Choroid plexus epithelial cell (primary cell): ENCODE results near the gene BNC1.
"Not testable (repeated sequence)": the region's sequence is repeated elsewhere in the genome, so short reads cannot be mapped to it uniquely, and the experiment has no call there.

ENCODE experiments used
- DNase-seq: peaks from one replicate; pipeline ENCODE4 v3.0.0-alpha.2; 2010; ENCODE audit warnings: low read depth
- H3K4me3 ChIP-seq: 2 replicates; pipeline ENCODE4 v1.5.1; 2011; ENCODE audit warnings: low read depth, mild to moderate bottlenecking, control low read depth, low read length, moderate library complexity
- CTCF ChIP-seq: conservative IDR thresholded peaks from 2 replicates; pipeline ENCODE4 v1.5.1; 2011; ENCODE audit warnings: low read depth, mild to moderate bottlenecking, control low read depth, inconsistent platforms, low read length, moderate library complexity

Gene BNC1

DNA sequence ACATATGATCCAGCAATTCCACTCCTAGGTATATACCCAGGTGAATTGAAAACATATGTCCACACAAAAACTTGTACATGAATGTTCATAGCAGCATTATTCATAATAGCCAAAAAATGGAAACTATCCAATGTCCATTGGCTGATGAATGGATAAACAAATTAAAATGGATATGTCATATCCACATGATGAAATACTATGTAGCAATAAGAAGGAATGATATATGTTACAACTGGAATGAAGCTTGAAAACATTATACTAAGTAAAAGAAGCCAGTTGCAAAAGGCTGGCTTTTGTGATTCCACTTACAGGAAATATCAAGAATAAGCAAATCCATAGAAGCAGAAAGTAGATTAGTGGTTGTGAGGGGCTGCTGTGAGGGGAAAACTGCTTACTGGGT, 33.7 kb downstream of the BNC1 start:
- peak; percentile 23 for DNase-seq
- no peak overlapping the region for H3K4me3 ChIP-seq
- no peak for TF ChIP-seq CTCF

- no peak for DNase-seq
- TF ChIP-seq CTCF: no peak
- H3K4me3 ChIP-seq: no peak overlapping the region
Observed at GRCh38 chr15:83249030-83249343, 35.5 kb downstream of the BNC1 start.

DNA sequence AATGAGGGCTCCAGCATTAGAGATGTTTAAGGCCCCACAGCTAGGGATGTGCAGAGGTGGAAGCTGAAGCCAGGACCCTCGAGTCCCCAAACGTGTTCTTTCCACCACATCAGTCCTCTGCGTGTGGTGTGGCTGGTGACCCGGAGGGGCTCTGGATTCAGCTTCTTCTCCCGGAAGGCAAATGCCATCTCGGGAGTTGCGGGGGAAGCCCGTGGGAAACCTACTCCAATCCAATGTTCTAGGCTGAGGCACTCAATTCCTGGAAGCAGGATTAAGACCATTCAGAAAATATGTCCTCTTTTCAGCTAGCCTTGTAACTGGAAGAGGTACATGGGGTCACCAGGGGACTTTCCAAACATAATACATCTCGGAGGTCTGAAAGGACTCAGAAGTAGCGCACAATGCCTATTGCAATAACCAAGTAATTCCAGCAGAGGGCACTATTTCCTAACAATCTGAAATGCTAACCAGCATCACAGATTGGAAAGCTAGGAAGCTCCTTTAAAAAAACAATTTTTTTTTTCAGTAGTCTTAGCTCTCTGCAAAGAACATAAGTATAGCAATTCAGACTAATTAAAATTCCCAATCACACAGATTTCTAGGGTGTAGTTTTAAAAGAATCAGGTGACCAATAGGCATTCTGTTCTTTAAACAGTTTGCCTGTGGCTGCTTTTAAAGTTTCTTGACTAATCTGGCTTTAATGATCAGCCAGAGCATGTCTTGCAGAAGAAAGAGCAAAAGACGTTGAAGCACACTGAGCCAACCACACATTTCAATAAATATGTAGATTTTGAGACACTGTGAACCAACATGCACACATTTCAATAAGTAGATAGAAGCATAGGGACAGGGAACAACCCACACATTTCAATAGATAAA, 36.1 kb downstream of the BNC1 start:
- DNase-seq: peak; percentile 85
- peak; percentile 80 for TF ChIP-seq CTCF

DNA sequence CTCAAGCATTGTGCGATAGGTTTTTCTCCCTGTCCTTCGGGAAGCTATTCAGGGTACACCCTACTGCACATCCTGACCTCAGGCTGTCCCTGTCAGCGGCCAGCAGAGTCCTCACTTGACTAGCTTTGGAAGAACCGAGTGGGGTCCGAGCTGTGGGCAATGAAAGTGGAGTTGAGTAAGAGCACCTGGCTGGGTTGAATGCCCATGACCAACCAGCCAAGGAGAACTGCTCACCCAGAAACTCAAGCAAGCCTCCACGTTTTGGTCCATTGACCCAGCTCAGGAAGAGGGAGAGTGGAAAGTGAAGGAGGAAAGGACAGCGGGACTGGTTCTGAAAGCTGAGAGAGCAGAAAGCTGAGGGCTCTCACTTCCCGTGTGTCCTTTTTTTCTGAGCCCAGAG, 40.8 kb downstream of the BNC1 start:
- no peak for TF ChIP-seq CTCF
- no peak overlapping the region for H3K4me3 ChIP-seq
- DNase-seq: no peak

More for the DNA sequence above, 36.1 kb downstream of the BNC1 start:
- H3K4me3 ChIP-seq: no peak overlapping the region

DNA sequence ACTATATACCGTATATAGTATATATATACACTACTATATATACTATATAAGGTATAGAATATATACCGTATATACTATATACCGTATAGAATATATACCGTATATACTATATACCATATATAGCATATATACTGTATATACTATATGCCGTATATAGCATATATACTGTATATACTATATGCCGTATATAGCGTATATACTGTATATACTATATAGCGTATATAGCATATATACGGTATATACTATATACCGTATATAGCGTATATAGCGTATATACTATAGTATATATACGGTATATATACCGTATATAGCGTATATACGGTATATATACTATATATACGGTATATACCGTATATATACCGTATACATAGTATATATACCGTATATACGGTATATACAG, 54.2 kb downstream of the BNC1 start:
- DNase-seq: no peak
- TF ChIP-seq CTCF: no peak
- H3K4me3 ChIP-seq: no peak overlapping the region

GRCh38 chr15:83225449-83225848, 59.0 kb downstream of the BNC1 start:
- H3K4me3 ChIP-seq: no peak overlapping the region
- no peak for DNase-seq
- no peak for TF ChIP-seq CTCF

DNA sequence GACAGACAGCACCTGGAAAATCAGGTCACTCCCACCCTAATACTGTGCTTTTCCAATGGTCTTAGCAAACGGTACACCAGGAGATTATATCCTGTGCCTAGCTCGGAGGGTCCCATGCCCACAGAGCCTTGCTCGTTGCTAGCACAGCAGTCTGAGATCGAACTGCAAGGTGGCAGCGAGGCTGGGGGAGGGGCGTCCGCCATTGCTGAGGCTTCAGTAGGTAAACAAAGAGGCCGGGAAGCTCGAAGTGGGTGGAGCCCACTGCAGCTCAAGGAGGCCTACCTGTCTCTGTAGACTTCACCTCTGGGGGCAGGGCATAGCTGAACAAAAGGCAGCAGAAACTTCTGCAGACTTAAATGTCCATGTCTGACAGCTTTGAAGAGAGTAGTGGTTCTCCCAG, 62.7 kb downstream of the BNC1 start:
- H3K4me3 ChIP-seq, DNase-seq: not testable (repeated sequence)
